SH-SY5Y (cell line): Measurements from ENCODE around the gene MLH3.

Experiments used
- GATA2 ChIP-seq: IDR thresholded peaks from 2 replicates; pipeline ENCODE4 v1.6.1; 2011; ENCODE audit warnings: mild to moderate bottlenecking, low read depth, low read length
- GATA3 ChIP-seq: IDR thresholded peaks from 2 replicates; pipeline ENCODE4 v1.6.1; 2011; ENCODE audit warnings: low read depth, mild to moderate bottlenecking, low read length, moderate library complexity

DNA sequence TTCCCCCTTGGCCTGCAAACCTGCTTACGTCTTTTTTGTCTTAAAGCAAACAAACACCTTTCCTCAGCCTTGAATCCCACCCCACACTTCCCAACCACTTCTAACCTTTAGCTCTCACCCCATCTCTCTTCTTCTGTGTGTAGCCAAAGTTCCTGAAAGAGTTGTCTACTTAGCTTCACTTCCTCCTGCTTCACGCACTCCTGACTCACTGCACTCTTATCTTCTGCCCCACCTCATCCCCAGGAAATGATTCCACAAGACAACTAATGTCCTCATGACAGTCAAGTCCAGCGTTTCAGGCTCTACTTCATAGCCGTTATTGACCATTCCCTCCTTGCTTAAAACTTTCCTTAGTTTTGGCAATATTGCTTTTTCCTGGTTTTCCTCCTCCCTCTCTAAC lies 26.2 kb downstream of the MLH3 start:
- TF ChIP-seq GATA2, result no peak
- no peak for TF ChIP-seq GATA3
